Right atrium auricular region (tissue), 2 donors: ENCODE results near the gene HOXB1. TPM values are rescaled to one million over a fixed set of nuclear protein-coding genes. Genes with fewer than 3 reads are reported as not detected.

Source experiments
- DNase-seq: peaks from one replicate; pipeline ENCODE4 v3.0.0-alpha.2; 2019; ENCODE audit warnings: low spot score
- H3K27ac ChIP-seq, 2 donors: fragments of 200-600 bp; sonication (generic); 1 replicate in 1 of 2; 2 replicates in 1 of 2; pipeline ENCODE4 v1.5.1; 2016 to 2019
- H3K27me3 ChIP-seq, 2 donors: fragments of 200-600 bp; sonication (generic); one replicate each; pipeline versions ENCODE4 v1.5.1 to v1.6.0; 2017 to 2019
- H3K36me3 ChIP-seq: fragments of 200-600 bp; sonication (generic); one replicate; pipeline ENCODE4 v1.5.1; 2016
- H3K4me1 ChIP-seq, 2 donors: fragments of 200-600 bp; sonication (generic); one replicate each; pipeline versions ENCODE4 v1.5.1 to v1.6.0; 2017 to 2019
- H3K4me3 ChIP-seq, 2 donors: fragments of 200-600 bp; sonication (generic); 1 replicate in 1 of 2; 2 replicates in 1 of 2; pipeline ENCODE4 v1.5.1; 2017 to 2019; ENCODE audit warnings: mild to moderate bottlenecking in 1 of 2, moderate library complexity in 1 of 2
- H3K9me3 ChIP-seq, 2 donors: fragments of 200-600 bp; sonication (generic); one replicate each; pipeline ENCODE4 v1.5.1; 2019
- total RNA-seq, 2 donors: library from RNA; depleted of rRNA; stranded (reverse); fragments of >200 nt; gene quantifications; one replicate each; pipeline ENCODE4 v1.1.0, GENCODE V29; 2016
- TF ChIP-seq, protein P1 (sequence below), 2 donors: fragments of 200-600 bp; sonication (generic); IDR thresholded peaks; one replicate each; pipeline ENCODE4 v1.5.1; 2019; ENCODE audit warnings: antibody characterized with exemption in 2 of 2

Gene HOXB1
- total RNA-seq, result not detected

DNA sequence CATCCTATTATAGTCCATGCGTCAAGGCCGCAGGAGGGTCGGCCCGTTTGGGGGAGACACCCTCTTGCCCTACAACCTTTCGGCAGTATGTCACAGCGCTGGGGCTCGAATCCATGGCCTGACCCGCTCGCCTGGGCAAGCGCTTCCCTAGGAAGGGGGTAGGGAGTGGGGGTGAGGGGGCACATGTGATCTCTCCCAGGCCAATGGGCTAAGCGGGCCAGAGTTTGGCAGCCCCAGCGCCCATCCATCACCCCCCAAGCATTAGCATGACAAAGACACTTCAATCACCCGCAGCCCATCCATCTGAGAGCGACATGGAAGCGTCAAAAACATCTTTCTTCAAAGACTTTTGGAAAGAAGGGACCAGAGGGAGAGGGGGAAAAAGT is at the start of gene HOXB1:
Gene HOXB1, minus strand, starts transcription at position 125 of the 386 bp plus-strand sequence. Its CDS starts 107 bp downstream, at position 18.
- peaks cover 0 to 10% of the 10 kb centered on the region in 2 donors for H3K27me3 ChIP-seq
- DNase-seq, result no peak
- no peak within 1 kb of the TSS for H3K4me3 ChIP-seq
- H3K4me1 ChIP-seq, result peaks cover 0 to 6% of the 10 kb centered on the region in 2 donors
- H3K27ac ChIP-seq, result no peak within 1 kb of the TSS
- H3K9me3 ChIP-seq, result no peaks in the 10 kb centered on the region
- TF ChIP-seq, protein P1, sequence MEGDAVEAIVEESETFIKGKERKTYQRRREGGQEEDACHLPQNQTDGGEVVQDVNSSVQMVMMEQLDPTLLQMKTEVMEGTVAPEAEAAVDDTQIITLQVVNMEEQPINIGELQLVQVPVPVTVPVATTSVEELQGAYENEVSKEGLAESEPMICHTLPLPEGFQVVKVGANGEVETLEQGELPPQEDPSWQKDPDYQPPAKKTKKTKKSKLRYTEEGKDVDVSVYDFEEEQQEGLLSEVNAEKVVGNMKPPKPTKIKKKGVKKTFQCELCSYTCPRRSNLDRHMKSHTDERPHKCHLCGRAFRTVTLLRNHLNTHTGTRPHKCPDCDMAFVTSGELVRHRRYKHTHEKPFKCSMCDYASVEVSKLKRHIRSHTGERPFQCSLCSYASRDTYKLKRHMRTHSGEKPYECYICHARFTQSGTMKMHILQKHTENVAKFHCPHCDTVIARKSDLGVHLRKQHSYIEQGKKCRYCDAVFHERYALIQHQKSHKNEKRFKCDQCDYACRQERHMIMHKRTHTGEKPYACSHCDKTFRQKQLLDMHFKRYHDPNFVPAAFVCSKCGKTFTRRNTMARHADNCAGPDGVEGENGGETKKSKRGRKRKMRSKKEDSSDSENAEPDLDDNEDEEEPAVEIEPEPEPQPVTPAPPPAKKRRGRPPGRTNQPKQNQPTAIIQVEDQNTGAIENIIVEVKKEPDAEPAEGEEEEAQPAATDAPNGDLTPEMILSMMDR (IDR thresholded peaks at IDR 0.05), result no peak
- H3K36me3 ChIP-seq, result no peaks in the 10 kb centered on the region

DNA sequence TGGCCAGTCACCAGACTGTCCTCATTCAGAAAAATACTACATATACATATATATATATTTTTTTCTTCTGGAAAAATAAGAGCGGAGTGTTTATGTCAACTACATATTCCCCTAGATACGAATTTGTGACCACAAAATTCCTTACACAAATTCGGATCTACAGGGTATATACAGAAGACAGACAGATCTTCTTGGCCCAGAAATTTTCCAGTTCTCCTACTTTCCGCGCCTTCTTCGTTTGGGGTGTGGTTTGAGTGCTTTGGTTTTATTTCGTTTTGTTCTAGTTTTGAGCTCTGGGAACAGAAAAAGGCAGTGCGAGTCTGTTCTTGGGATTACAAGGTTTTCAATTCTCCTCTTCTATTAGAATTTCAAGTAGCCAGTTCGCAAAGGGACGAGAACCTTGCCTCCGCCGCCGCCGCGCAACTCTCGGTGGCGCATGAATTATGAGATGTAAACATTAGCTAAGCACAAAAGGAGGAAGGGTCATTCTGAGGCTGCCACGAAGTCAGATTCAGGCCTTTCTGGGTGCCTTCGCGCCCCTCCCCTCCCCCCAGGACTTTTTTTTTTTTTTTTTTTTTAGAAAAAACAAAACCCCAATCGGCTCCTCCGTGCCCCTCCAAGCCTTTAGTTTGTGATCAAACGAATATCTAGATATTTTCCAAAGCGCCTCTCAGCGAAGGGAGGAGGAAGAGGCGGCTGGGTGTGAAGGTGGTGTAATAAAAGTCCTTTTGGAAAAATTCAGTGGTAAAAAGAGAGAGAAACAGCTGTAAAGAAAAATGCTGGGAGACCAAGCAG is 49.1 kb upstream of the HOXB1 start:
- H3K9me3 ChIP-seq, result no peaks in the 10 kb centered on the region
- no peak for DNase-seq
- H3K36me3 ChIP-seq, result no peaks in the 10 kb centered on the region
- TF ChIP-seq, protein P1 (IDR thresholded peaks at IDR 0.05), result no peak
- H3K27ac ChIP-seq, result no peak overlapping the region
- peaks cover 33 to 70% of the 10 kb centered on the region in 2 donors for H3K27me3 ChIP-seq
- H3K4me3 ChIP-seq, result no peak overlapping the region
- H3K4me1 ChIP-seq, result peaks cover 0 to 26% of the 10 kb centered on the region in 2 donors

DNA sequence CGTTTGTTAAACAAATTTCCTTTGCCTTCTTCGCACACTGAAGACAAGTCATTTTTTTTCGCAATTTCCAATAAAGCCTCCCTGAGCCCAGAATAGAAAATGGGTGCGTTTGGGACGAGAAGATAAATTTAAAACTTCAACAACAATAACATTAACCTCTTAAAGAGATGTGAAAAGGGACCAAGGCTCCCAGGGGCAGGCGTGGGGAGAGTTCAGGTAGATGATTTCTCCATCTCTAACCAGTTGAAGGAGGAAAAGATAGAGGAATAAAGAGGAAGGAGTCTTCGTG is 48.6 kb upstream of the HOXB1 start:
- no peaks in the 10 kb centered on the region for H3K9me3 ChIP-seq
- H3K4me1 ChIP-seq, result peaks cover 0 to 23% of the 10 kb centered on the region in 2 donors

DNA sequence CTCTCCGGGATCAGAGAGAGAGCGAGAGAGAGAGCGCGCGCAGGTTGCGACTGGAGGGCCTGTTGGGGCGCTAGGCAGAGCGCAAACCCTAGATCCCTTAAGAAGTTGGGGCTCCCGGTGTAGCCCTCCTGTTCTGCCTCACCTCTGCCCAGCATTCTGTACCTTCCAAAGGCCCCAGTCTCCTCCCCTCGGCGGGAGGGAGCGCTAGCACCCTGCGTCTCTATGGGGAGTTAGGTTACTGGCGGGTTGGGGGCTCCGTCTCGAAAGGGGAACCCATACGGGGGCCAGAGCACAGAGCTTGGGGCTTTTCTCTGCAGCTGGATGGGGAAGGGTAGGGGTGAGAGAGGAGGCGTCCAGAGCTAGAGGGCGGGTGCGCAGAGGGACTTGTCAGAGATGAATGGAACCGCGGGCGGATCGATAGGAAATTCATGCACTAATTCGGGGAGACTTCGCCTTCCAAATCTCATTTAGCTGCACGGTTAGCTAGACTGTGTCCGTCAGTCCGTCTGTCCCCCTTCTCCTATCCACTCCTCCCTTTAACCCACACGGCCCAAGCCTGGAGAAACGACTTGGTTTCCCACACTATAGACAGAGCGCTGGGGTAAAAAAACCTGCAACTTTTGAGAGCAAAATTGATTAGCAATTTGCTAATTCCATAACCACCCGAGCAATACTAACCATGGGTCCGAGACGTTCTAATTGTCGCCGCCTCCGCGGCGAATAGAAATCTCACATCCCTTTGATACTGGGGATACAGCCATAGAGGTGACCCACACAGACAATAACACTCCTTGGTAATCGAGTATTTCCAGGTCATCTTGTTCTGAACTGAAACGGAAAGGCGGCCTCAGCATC is 48.0 kb upstream of the HOXB1 start:
- no peak for DNase-seq
- H3K27ac ChIP-seq, result peak overlapping the region; percentile 47 to 48
- peaks cover 0 to 23% of the 10 kb centered on the region in 2 donors for H3K4me1 ChIP-seq
- TF ChIP-seq, protein P1 (IDR thresholded peaks at IDR 0.05), result no peak
- H3K9me3 ChIP-seq, result no peaks in the 10 kb centered on the region
- H3K36me3 ChIP-seq, result no peaks in the 10 kb centered on the region
- peaks cover 29 to 65% of the 10 kb centered on the region in 2 donors for H3K27me3 ChIP-seq
- peak overlapping the region; percentile 39 to 48 for H3K4me3 ChIP-seq

More for the DNA sequence above, 48.6 kb upstream of the HOXB1 start:
- DNase-seq, result no peak
- H3K4me3 ChIP-seq, result no peak overlapping the region
- peaks cover 33 to 70% of the 10 kb centered on the region in 2 donors for H3K27me3 ChIP-seq
- H3K36me3 ChIP-seq, result no peaks in the 10 kb centered on the region
- no peak overlapping the region for H3K27ac ChIP-seq
- TF ChIP-seq, protein P1 (IDR thresholded peaks at IDR 0.05), result no peak

DNA sequence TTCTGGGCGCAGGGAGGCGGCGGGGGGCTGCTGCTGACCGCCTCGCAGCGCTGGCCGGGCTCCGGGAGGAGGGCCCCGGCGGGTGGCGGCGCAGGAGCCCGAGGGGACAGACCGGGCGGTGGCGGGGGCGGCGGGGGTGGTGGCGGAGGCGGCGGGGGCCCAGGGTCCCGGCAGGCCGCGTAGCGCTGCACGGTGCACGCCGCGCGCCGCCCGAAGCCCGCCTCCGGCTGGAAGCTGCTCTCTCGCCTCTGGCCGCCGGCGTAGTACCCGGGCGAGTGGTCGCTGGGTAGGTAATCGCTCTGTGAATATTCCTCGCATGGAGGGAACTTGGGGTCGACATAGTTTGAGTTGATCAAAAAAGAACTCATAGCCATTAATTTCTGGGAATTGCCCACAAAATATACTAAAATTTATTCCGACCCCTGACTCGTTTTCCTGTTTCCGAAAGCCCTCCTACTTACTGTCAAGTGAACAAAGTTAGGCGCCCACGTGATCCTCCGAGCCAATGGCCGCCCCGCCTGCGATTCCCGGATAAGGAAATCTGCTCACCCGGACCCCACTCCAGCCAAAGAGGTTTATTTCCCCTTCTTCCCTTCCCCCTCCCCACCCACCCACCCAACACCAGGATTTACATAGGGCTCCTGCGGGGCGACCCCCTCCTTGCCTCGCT is 47.3 kb upstream of the HOXB1 start, which contains the start of gene HOXB4:
Gene HOXB4, minus strand, starts transcription at position 405 of the 670 bp plus-strand sequence. Its CDS starts 31 bp downstream, at position 374.
- TF ChIP-seq, protein P1 (IDR thresholded peaks at IDR 0.05), result no peak
- Histone ChIP-seq H3K27me3 (peaks cover 29 to 65% of the 10 kb centered on the region in 2 donors), H3K27ac (peak within 1 kb of the TSS; percentile 47 to 48), H3K36me3 (no peaks in the 10 kb centered on the region), H3K4me3 (peak within 1 kb of the TSS; percentile 39 to 48), H3K9me3 (no peaks in the 10 kb centered on the region), H3K4me1 (peaks cover 0 to 23% of the 10 kb centered on the region in 2 donors)
- peak; percentile 88 for DNase-seq
